Keratinocyte (primary cell): ENCODE results near the gene AGAP1. TPM values are rescaled to one million over a fixed set of nuclear protein-coding genes. Genes with fewer than 3 reads are reported as not detected.

Experiments
- DNase-seq: peaks from one replicate; pipeline ENCODE4 v3.0.0-alpha.2; 2011; ENCODE audit warnings: low read depth, missing footprints, low spot score
- FAIRE-seq: peaks from 2 replicates; lab custom pipeline; 2011; peaks lifted over from hg19 to GRCh38; lab: Jason Lieb, UNC
- H2AFZ ChIP-seq: 2 replicates; pipeline ENCODE4 v1.6.0; 2012; ENCODE audit warnings: low read length, control low read depth, inconsistent platforms; ENCODE audit not compliant: control insufficient read depth
- H3K27ac ChIP-seq: 2 replicates; pipeline ENCODE4 v1.5.1; 2011; ENCODE audit warnings: low read length; ENCODE audit not compliant: control insufficient read depth, insufficient read depth
- H3K27me3 ChIP-seq: 3 replicates; pipeline ENCODE4 v1.6.0; 2011; ENCODE audit warnings: low read length; ENCODE audit not compliant: control insufficient read depth, insufficient read depth; ENCODE audit errors: extremely low read depth
- H3K36me3 ChIP-seq, 2 experiments: 2 replicates in 1 of 2; 3 replicates in 1 of 2; pipeline ENCODE4 v1.5.1; 2011; ENCODE audit warnings: low read length in 2 of 2, mild to moderate bottlenecking in 1 of 2; ENCODE audit not compliant: control insufficient read depth in 2 of 2, insufficient read depth in 2 of 2; ENCODE audit errors: extremely low read depth in 1 of 2
- H3K4me1 ChIP-seq: 3 replicates; pipeline ENCODE4 v1.5.1; 2011; ENCODE audit warnings: low read length; ENCODE audit not compliant: control insufficient read depth, insufficient read depth; ENCODE audit errors: extremely low read depth
- H3K4me2 ChIP-seq: 3 replicates; pipeline ENCODE4 v1.6.0; 2011; ENCODE audit warnings: low read depth, low read length; ENCODE audit not compliant: control insufficient read depth, insufficient read depth; ENCODE audit errors: extremely low read depth
- H3K4me3 ChIP-seq, 3 experiments: fragments of 200-600 bp in 1 of 3; sonication (generic) in 1 of 3; 2 replicates in 2 of 3; 3 replicates in 1 of 3; pipeline ENCODE4 v1.5.1; 2011 to 2016; ENCODE audit warnings: low read length in 3 of 3, mild to moderate bottlenecking in 3 of 3, control low read depth in 2 of 3, inconsistent platforms in 1 of 3, low read depth in 1 of 3, mixed read lengths in 1 of 3, mixed run types in 1 of 3, moderate library complexity in 1 of 3; ENCODE audit not compliant: control insufficient read depth in 2 of 3, insufficient read depth in 2 of 3; ENCODE audit errors: extremely low read depth in 1 of 3
- H3K79me2 ChIP-seq: 2 replicates; pipeline ENCODE4 v1.6.0; 2012; ENCODE audit warnings: low read length; ENCODE audit not compliant: control insufficient read depth, insufficient read depth
- H3K9ac ChIP-seq: 3 replicates; pipeline ENCODE4 v1.6.0; 2011; ENCODE audit warnings: low read length; ENCODE audit not compliant: control insufficient read depth, insufficient read depth; ENCODE audit errors: extremely low read depth
- H3K9me1 ChIP-seq: 3 replicates; pipeline ENCODE4 v1.6.0; 2011; ENCODE audit warnings: low read length; ENCODE audit not compliant: control insufficient read depth, insufficient read depth; ENCODE audit errors: extremely low read depth
- H3K9me3 ChIP-seq: 2 replicates; pipeline ENCODE4 v1.5.1; 2012; ENCODE audit warnings: low read depth, low read length; ENCODE audit not compliant: control insufficient read depth
- H4K20me1 ChIP-seq: 3 replicates; pipeline ENCODE4 v1.6.0; 2011; ENCODE audit warnings: low read length; ENCODE audit not compliant: control insufficient read depth, insufficient read depth; ENCODE audit errors: extremely low read depth
- EZH2 ChIP-seq: IDR thresholded peaks from one replicate; pipeline ENCODE4 v1.6.1; 2012; ENCODE audit warnings: inconsistent platforms, mild to moderate bottlenecking, low read length, moderate library complexity
- dilution Hi-C: fragments of 300-500 bp; cut with MboI; formaldehyde crosslinking; loops from one replicate; pipeline ENCODE4 v1.7.0; 2020; ENCODE audit warnings: low sequenced_read_pairs; ENCODE audit not compliant: extremely low pct_ligation_motif_present
- polyA plus RNA-seq, 5 experiments: library from polyadenylated mRNA; depleted of rRNA in 3 of 5; stranded (reverse) in 3 of 5; stranded (forward) in 1 of 5; unstranded in 1 of 5; fragments of >200 nt; gene quantifications; 1 replicate in 1 of 5; 2 replicates in 3 of 5; 3 replicates in 1 of 5; pipeline versions ENCODE4 v1.2.1 to v1.2.3, GENCODE V29; 2011 to 2012; ENCODE audit warnings: missing spikeins in 2 of 5, low read depth in 1 of 5, low replicate concordance in 1 of 5
- TF ChIP-seq, protein P1 (sequence below), 3 experiments: IDR thresholded peaks in 1 of 3; conservative IDR thresholded peaks in 1 of 3; optimal IDR thresholded peaks in 1 of 3; 2 replicates in 2 of 3; 3 replicates in 1 of 3; pipeline versions ENCODE3 to v1.5.1; 2011; ENCODE audit warnings: low read length in 3 of 3, mild to moderate bottlenecking in 3 of 3, moderate library complexity in 2 of 3, control low read depth in 1 of 3, inconsistent platforms in 1 of 3; ENCODE audit not compliant: insufficient read depth in 2 of 3; ENCODE audit errors: extremely low read depth in 1 of 3

The AGAP1 gene
- polyA plus RNA-seq, 1 donor (not counting 4 experiments of a cell fraction or from before 2014, with no cell fraction given): 12.6 TPM

DNA sequence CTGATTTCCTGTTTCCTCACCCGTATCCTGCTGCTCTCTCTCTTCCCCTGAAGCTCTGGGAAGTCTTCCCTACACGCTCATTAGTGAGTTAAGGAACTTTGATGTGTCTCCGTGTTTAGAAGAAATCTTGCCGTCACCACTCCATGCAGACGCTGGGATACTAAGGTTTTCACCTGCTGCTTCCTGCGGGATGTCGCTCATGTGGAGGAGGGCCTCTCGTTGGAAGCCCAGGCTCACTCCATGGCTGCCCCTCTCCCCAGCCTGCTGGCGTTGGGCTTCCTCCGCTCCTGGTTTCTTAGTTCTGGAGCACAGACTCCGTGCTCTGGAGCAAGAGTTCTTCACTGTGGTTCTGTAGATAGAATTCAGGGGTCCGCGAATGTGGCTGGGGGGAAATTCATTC lies 348.0 kb downstream of the AGAP1 start:
- no peak overlapping the region for H2AFZ ChIP-seq
- H3K4me3 ChIP-seq: no peak overlapping the region
- H3K4me2 ChIP-seq: no peak overlapping the region
- no peaks in the 10 kb centered on the region for H3K9me3 ChIP-seq
- no peak overlapping the region for H3K27ac ChIP-seq
- no peaks in the 10 kb centered on the region for H3K9me1 ChIP-seq
- H3K4me1 ChIP-seq: no peaks in the 10 kb centered on the region
- FAIRE-seq (no peak), DNase-seq (no peak)
- no peaks in the 10 kb centered on the region for H3K36me3 ChIP-seq
- dilution Hi-C loops: no loop called here
- no peak for TF ChIP-seq EZH2
- TF ChIP-seq, protein P1, sequence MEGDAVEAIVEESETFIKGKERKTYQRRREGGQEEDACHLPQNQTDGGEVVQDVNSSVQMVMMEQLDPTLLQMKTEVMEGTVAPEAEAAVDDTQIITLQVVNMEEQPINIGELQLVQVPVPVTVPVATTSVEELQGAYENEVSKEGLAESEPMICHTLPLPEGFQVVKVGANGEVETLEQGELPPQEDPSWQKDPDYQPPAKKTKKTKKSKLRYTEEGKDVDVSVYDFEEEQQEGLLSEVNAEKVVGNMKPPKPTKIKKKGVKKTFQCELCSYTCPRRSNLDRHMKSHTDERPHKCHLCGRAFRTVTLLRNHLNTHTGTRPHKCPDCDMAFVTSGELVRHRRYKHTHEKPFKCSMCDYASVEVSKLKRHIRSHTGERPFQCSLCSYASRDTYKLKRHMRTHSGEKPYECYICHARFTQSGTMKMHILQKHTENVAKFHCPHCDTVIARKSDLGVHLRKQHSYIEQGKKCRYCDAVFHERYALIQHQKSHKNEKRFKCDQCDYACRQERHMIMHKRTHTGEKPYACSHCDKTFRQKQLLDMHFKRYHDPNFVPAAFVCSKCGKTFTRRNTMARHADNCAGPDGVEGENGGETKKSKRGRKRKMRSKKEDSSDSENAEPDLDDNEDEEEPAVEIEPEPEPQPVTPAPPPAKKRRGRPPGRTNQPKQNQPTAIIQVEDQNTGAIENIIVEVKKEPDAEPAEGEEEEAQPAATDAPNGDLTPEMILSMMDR (optimal IDR thresholded peaks at IDR 0.05 in 1 of 3, IDR thresholded peaks at IDR 0.05 in 1 of 3, conservative IDR thresholded peaks at IDR 0.05 in 1 of 3; ENCODE audit: extremely low read depth in 1 of 3, insufficient read depth in 2 of 3, low read length in 3 of 3): no peak
- no peaks in the 10 kb centered on the region for H3K79me2 ChIP-seq
- no peaks in the 10 kb centered on the region for H3K27me3 ChIP-seq
- H3K9ac ChIP-seq: no peak overlapping the region
- no peaks in the 10 kb centered on the region for H4K20me1 ChIP-seq

DNA sequence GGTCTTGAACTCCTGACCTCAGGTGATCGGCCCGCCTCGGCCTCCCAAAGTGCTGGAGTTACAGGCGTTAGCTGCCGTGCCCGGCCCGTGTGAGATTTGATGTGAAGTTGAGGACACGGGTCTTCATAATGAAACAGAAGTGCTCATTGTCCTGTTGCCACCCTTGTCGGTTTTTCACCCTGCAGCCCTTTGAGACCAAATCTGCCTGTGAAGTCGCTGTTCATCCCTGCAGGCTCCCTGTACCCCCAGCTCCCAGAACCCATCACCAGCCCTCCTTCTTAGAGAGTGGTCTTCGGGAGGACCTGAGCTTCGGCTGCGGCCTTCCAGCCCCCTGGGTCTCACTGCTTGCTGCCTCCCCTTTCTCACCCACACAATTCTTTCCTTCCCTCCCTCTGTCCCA lies 349.1 kb downstream of the AGAP1 start:
- H2AFZ ChIP-seq: no peak overlapping the region
- DNase-seq: no peak
- no peak for FAIRE-seq
- H3K36me3 ChIP-seq: no peaks in the 10 kb centered on the region
- no peaks in the 10 kb centered on the region for H3K79me2 ChIP-seq
- H3K27ac ChIP-seq: no peak overlapping the region
- H3K27me3 ChIP-seq: no peaks in the 10 kb centered on the region
- no peaks in the 10 kb centered on the region for H3K4me1 ChIP-seq
- no peak overlapping the region for H3K4me3 ChIP-seq
- TF ChIP-seq, protein P1 (optimal IDR thresholded peaks at IDR 0.05 in 1 of 3, IDR thresholded peaks at IDR 0.05 in 1 of 3, conservative IDR thresholded peaks at IDR 0.05 in 1 of 3; ENCODE audit: extremely low read depth in 1 of 3, insufficient read depth in 2 of 3, low read length in 3 of 3): no peak
- no peak for TF ChIP-seq EZH2
- H3K9ac ChIP-seq: no peak overlapping the region
- dilution Hi-C loops: no loop called here
- no peaks in the 10 kb centered on the region for H4K20me1 ChIP-seq
- H3K4me2 ChIP-seq: no peak overlapping the region
- no peaks in the 10 kb centered on the region for H3K9me3 ChIP-seq
- no peaks in the 10 kb centered on the region for H3K9me1 ChIP-seq
